LNCaP clone FGC (cell line): ENCODE results near the gene CACNA2D3.

Source experiments
- DNase-seq: peaks from one replicate; pipeline ENCODE4 v3.0.0-alpha.2; 2011; ENCODE audit warnings: low read depth
- H3K4me3 ChIP-seq: 2 replicates; pipeline ENCODE4 v1.5.1; 2011; ENCODE audit warnings: mild to moderate bottlenecking, low read depth, low read length, control low read depth
- TF ChIP-seq, protein P1 (sequence below): IDR thresholded peaks from 2 replicates; pipeline ENCODE4 v1.5.1; 2012; ENCODE audit warnings: mild to moderate bottlenecking; ENCODE audit not compliant: control insufficient read depth, insufficient read depth; ENCODE audit errors: extremely low read depth

Gene CACNA2D3

DNA sequence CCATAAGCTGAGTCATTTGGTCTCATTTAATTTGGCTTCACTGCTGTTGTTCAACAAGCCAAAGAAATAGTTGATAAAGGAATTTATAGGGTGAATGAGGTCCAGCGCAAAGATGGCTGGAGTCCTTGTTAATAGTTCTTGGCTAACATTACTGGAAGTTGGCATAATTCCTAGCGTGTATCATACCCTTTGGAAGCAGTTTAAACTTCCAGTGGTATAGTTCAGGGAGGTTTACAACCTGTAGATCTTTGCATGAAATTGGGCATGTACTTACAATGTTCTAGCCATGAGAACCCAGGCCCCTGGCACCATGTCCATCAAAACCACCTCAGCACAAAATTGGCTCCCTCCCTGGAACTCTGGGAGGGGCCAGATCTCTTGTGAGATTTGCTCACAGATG lies 424.7 kb downstream of the CACNA2D3 start:
- TF ChIP-seq, protein P1, sequence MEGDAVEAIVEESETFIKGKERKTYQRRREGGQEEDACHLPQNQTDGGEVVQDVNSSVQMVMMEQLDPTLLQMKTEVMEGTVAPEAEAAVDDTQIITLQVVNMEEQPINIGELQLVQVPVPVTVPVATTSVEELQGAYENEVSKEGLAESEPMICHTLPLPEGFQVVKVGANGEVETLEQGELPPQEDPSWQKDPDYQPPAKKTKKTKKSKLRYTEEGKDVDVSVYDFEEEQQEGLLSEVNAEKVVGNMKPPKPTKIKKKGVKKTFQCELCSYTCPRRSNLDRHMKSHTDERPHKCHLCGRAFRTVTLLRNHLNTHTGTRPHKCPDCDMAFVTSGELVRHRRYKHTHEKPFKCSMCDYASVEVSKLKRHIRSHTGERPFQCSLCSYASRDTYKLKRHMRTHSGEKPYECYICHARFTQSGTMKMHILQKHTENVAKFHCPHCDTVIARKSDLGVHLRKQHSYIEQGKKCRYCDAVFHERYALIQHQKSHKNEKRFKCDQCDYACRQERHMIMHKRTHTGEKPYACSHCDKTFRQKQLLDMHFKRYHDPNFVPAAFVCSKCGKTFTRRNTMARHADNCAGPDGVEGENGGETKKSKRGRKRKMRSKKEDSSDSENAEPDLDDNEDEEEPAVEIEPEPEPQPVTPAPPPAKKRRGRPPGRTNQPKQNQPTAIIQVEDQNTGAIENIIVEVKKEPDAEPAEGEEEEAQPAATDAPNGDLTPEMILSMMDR, result no peak
- DNase-seq, result peak; percentile 97
- no peak overlapping the region for H3K4me3 ChIP-seq

DNA sequence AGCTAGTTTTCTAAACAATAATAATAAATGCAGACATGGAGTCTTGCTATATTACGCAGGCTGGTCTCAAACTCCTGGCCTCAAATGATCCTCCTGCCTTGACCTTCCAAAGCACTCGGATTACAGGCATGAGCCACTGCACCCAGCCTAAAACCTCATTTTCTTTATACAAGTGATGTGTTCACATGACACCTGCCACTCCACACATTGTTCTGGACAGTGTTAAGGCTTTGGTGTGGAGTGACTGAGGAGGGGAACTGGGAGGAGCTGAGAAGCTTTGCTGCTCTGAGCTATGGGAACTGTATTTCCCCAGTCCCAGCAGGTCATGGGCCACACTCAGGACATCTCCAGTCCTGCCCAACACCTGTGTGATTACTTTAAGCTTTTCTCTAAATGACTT lies 425.5 kb downstream of the CACNA2D3 start:
- H3K4me3 ChIP-seq, result no peak overlapping the region
- DNase-seq, result no peak
- TF ChIP-seq, protein P1, result no peak

DNA sequence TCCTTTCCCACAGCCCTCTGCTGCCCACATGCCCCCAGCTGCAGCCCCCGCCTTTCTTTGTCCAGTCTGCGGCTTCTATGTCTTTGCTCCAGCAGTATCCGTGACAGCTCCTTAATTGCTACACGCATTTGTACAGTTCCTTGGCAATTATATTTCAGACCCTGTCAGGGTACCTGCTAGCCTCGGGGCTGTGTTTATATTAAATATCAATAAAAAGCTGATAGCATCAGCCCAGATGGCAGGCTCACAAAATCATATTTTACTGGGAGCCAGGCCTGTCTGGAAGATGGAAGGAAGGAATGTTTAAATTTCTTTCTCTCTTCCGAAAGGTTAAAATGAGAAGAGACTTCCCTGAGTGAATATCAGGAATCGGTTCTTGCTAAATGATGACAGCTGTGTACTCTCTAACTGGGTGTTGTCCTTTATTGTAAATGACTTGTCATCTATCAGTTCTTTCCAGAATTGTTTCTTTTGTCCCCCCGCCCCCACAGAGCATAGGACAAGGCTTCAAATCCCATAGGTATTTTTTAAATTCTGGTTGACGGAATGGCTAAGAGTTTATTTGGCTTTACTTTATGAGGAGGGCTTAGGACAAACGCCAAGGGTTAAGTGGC lies 427.4 kb downstream of the CACNA2D3 start:
- no peak overlapping the region for H3K4me3 ChIP-seq
- TF ChIP-seq, protein P1, result no peak
- peak; percentile 52 for DNase-seq

DNA sequence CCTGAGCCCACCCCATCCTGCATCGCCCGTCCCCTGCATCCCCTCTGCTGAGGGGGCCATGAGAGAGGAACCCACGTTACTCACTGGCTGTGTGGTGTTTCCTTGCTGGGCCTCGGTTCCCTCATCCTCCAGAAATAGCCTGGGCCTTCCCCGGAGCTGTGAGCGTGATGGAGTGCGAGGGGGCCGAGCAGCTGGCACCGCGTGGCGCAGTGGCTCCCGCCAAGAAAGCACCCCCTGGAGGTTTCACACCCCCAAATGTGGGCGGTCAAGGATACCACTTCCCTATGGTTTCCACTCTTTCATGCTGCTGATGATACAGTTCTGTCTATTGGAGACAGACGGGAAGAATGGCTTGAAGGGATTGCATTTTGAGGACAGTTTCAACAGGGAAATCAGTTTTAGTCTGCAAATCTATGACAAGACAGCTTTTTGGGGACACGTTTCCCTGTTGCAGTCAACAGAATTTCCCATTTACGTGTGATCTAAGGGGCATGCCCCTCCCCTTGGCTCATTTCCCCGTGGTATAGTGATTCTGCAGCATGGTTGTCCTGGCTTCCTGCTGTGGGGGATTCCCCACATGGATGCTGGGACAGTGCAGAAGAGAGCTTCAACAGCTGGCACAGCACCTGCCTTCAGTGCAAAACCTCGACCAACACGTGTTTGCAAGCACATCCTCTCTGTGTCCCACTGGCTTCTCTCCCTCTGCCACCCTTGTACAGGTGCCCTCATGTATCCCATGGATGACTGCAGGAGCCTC lies 428.0 kb downstream of the CACNA2D3 start:
- TF ChIP-seq, protein P1, result no peak
- no peak for DNase-seq

DNA sequence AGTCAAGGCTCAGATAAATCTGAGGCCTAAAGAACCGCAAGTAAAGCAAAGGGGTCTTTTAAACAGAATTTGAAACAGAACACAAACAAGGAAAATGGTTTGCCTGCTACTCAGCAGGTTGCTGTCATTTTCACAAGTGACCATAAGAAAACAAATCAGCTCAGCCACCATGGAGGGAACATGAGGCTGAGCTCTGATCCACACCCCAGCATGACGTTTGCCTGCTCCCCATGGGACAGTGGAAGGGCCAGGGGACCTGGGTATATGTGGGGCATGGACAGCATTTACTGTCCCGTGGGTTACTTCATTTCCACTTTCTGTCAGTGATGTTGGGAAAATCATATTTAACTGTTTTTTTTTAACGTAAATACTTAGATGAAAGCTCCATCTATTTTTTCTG lies 434.3 kb downstream of the CACNA2D3 start:
- DNase-seq, result no peak
- TF ChIP-seq, protein P1, result no peak
- H3K4me3 ChIP-seq, result no peak overlapping the region

More for the DNA sequence above, 428.0 kb downstream of the CACNA2D3 start:
- no peak overlapping the region for H3K4me3 ChIP-seq

DNA sequence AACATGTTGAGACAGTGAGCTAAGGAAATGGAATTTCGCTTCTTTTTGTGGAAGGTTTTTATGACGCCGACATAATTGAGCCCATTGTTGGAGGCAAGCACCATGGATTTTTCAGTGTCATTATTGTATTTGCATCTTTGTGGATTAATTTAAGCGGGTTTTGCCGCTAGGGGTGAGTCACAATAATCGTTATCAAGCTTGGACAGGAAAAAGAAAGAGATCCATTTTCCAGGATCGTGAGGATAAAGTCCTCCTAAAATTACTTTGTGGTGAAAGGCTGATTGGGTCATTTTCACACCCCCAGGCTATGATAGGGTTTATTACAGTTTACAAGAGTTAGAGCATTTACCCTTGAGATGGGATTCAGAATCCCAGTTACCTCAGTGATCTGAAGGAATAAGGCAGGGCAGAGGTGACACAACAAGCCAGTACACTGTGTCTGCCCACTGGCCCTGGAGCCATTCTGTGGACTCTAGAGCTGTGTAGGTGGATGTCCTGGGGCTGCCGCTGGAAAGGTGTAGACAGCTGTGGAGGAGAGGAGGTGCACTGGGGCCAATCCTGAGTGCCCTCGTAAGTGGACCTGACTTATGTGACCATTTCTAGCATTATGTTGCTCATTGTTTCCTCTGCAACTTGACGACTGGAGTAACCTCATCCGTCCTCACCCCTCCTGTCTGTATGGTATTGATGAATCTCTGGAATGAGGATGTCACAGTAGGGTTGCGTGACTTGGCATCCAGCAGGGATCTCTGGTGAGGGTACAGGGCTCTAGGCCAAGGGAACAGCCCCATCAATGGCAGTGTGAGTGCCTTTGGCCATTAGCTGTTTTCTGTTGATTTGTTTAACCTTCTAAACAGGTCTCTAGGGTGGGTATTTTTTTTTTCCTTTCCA lies 435.4 kb downstream of the CACNA2D3 start:
- TF ChIP-seq, protein P1, result no peak
- no peak for DNase-seq
- H3K4me3 ChIP-seq, result no peak overlapping the region
